SW480 (cell line): Measurements from ENCODE around the gene SCARB1.
"Not testable (repeated sequence)": the region's sequence is repeated elsewhere in the genome, so short reads cannot be mapped to it uniquely, and the experiment has no call there.

ENCODE experiments used
- DNase-seq: peaks from one replicate; pipeline ENCODE4 v3.0.0-alpha.2; 2016; ENCODE audit warnings: low spot score

The SCARB1 gene

GRCh38 chr12:124883263-124884130 lies 19.8 kb upstream of the SCARB1 start:
- DNase-seq = no peak

GRCh38 chr12:124881123-124881522 lies 17.5 kb upstream of the SCARB1 start:
- DNase-seq = peak; percentile 48

GRCh38 chr12:124880335-124880734 lies 16.7 kb upstream of the SCARB1 start:
- DNase-seq = not testable (repeated sequence)

GRCh38 chr12:124878795-124879516 lies 15.3 kb upstream of the SCARB1 start:
- no peak for DNase-seq

GRCh38 chr12:124877423-124877822 lies 13.8 kb upstream of the SCARB1 start:
- DNase-seq = no peak

- no peak for DNase-seq
Measured at GRCh38 chr12:124876171-124876570, 12.5 kb upstream of the SCARB1 start.

- no peak for DNase-seq
Measured at GRCh38 chr12:124875803-124876132, 12.1 kb upstream of the SCARB1 start.

GRCh38 chr12:124874988-124875802 lies 11.5 kb upstream of the SCARB1 start:
- no peak for DNase-seq

GRCh38 chr12:124874188-124874587 lies 10.5 kb upstream of the SCARB1 start:
- no peak for DNase-seq

GRCh38 chr12:124872068-124872719 lies 8.5 kb upstream of the SCARB1 start:
- DNase-seq = no peak

GRCh38 chr12:124871297-124871696 lies 7.6 kb upstream of the SCARB1 start:
- DNase-seq = no peak

- DNase-seq = no peak
Measured at GRCh38 chr12:124870515-124870914, 6.9 kb upstream of the SCARB1 start.

- no peak for DNase-seq
Measured at GRCh38 chr12:124869059-124869665, 5.5 kb upstream of the SCARB1 start.

GRCh38 chr12:124868252-124869058 lies 4.8 kb upstream of the SCARB1 start:
- no peak for DNase-seq

- peak; percentile 58 for DNase-seq
Measured at GRCh38 chr12:124867401-124867930, 3.8 kb upstream of the SCARB1 start.

GRCh38 chr12:124866883-124867400 lies 3.3 kb upstream of the SCARB1 start:
- DNase-seq = no peak

GRCh38 chr12:124866195-124866882 lies 2.7 kb upstream of the SCARB1 start:
- DNase-seq = no peak

GRCh38 chr12:124865728-124866127 lies 2.1 kb upstream of the SCARB1 start:
- DNase-seq = no peak

GRCh38 chr12:124864326-124864752 lies 675 bp upstream of the SCARB1 start:
- no peak for DNase-seq
